Heart left ventricle (tissue), 16 donors: ENCODE results near the gene CCDC159. TPM values are rescaled to one million over a fixed set of nuclear protein-coding genes. Genes with fewer than 3 reads are reported as not detected.

Experiments used
- ATAC-seq, 4 donors: fragments of 200-7000 bp; cut with Tn5 transposase; one replicate each; pipeline ENCODE4 v1.9.1; 2020 to 2022; ENCODE audit warnings: moderate library complexity in 4 of 4, mild to moderate bottlenecking in 3 of 4, moderate number of reproducible peaks in 1 of 4
- DNase-seq, 5 donors: peaks; one replicate each; pipeline ENCODE4 v3.0.0-alpha.2; 2020
- H3K27ac ChIP-seq, 12 donors: fragments of 200-600 bp; sonication (generic) in 4 of 12; one replicate each; pipeline versions ENCODE4 v1.5.0 to v1.8.0; 2016 to 2022; ENCODE audit warnings: mild to moderate bottlenecking in 2 of 12
- H3K27me3 ChIP-seq, 9 donors: fragments of 200-600 bp; sonication (generic) in 2 of 9; one replicate each; pipeline versions ENCODE4 v1.5.1 to v1.8.0; 2016 to 2022; ENCODE audit warnings: mild to moderate bottlenecking in 3 of 9
- H3K36me3 ChIP-seq, 9 donors: fragments of 200-600 bp; sonication (generic) in 2 of 9; one replicate each; pipeline versions ENCODE4 v1.5.0 to v1.8.0; 2018 to 2022; ENCODE audit warnings: mild to moderate bottlenecking in 2 of 9
- H3K4me1 ChIP-seq, 12 donors: fragments of 200-600 bp; sonication (generic) in 4 of 12; one replicate each; pipeline versions ENCODE4 v1.5.0 to v1.8.0; 2016 to 2022; ENCODE audit warnings: mild to moderate bottlenecking in 3 of 12
- H3K4me3 ChIP-seq, 12 donors: fragments of 200-600 bp; sonication (generic) in 4 of 12; one replicate each; pipeline versions ENCODE4 v1.5.0 to v1.8.0; 2017 to 2022; ENCODE audit warnings: mild to moderate bottlenecking in 9 of 12, moderate library complexity in 4 of 12
- H3K9me3 ChIP-seq, 12 donors: fragments of 200-600 bp; sonication (generic) in 4 of 12; one replicate each; pipeline versions ENCODE4 v1.5.0 to v1.8.0; 2016 to 2022; ENCODE audit warnings: mild to moderate bottlenecking in 1 of 12
- POLR2A ChIP-seq, 2 donors: fragments of 450-650 bp; IDR thresholded peaks; one replicate each; pipeline ENCODE4 v1.6.1; 2017; ENCODE audit warnings: antibody characterized with exemption in 2 of 2, mild to moderate bottlenecking in 2 of 2, moderate library complexity in 2 of 2
- WGBS, 4 donors: extraction: QIAGEN DNeasy Blood & Tissue Kit in 2 of 4; methylation state at CpG; one replicate each; pipeline versions ENCODE4 v1.1.5 to v1.1.7; 2013 to 2018; 5-methylcytosine and 5-hydroxymethylcytosine counted together
- intact Hi-C, 10 donors: fragments of 100-400 bp; cut with DNase I; formaldehyde crosslinking; loops; one replicate each; pipeline versions ENCODE4 v1.11.1 to v1.14.2; 2022
- polyA plus RNA-seq, 2 donors: library from polyadenylated mRNA; stranded (reverse); fragments of 200-250 nt; gene quantifications; one replicate each; pipeline ENCODE4 v1.2.3, GENCODE V29; 2013
- total RNA-seq, 9 donors: library from RNA; depleted of rRNA in 2 of 9; stranded (reverse); fragments of >200 nt in 2 of 9; fragmentation: NEBNext Ultra II Directional in 3 of 9; extraction: Animal tissue kit (Norgen Biotek cat#: 25700) in 3 of 9; gene quantifications; one replicate each; pipeline versions ENCODE4 v1.1.0 to v1.2.4, GENCODE V29; 2016 to 2023
- TF ChIP-seq, protein P1 (sequence below), 12 donors: fragments of 200-600 bp; sonication (generic) in 4 of 12; IDR thresholded peaks; one replicate each; pipeline versions ENCODE4 v1.5.0 to v1.8.0; 2018 to 2022; ENCODE audit warnings: antibody characterized with exemption in 12 of 12, mild to moderate bottlenecking in 5 of 12
- donor health status: ischemic (EF 13 %, LVEDD 7.1; RV severe dilation, severe dysfunction).
- donor health status: healthy with polysubstance abuse.
- donor health status: DM: no; HTN: yes; CAD: no.
- donor health status: DM: no; HTN: no; CAD: no.
- donor health status: ischemic (EF 25% LVEDD 6.9; RV normal size, moderate dysfunction).
- donor health status: ischemic (EF 25% LVEDD 5.7; RV mildly dilated, moderate dysfunction).
- donor health status: healthy.
- donor health status: DM: yes; HTN: yes; CAD: no.
- donor health status: ischemic (EF 35%, LVEDD 5.7; RV mildly dilated, moderate dysfunction).
- donor health status: nonischemic (EF 11% LVEDD 7.7; RV severe dilation, severe dysfunction).
- donor health status: DM: yes; HTN: yes; CAD: no.
- donor health status: PGD.
- donor health status: ischemic (EF 29% LVEDD 5.4; RV normal size, mild dysfunction).
- donor health status: nonischemic (EF 23%, LVEDD 6.1; RV moderate dilation, normal function).

The CCDC159 gene
- total and polyA plus RNA-seq, 11 donors, result 11.5 to 34.9 (median 21.9) TPM

GRCh38 chr19:11322269-11323024, 23.9 kb upstream of the CCDC159 start:
- peak in 1 of 5 donors; percentile 15 for DNase-seq
- intact Hi-C loops, result no loop called here
- WGBS, 4 donors, result 70 to 78% (median 76%) methylated on average over 7 of the region's 7 CpGs
- peaks cover 0 to 67% (median 16%) of the 10 kb centered on the region in 12 donors for H3K4me1 ChIP-seq
- ATAC-seq, result no peak
- no peak overlapping the region for H3K4me3 ChIP-seq
- peak overlapping the region in 7 of 12 donors; percentile 1 to 74 (median 28) for H3K27ac ChIP-seq
- H3K27me3 ChIP-seq, result no peaks in the 10 kb centered on the region
- TF ChIP-seq POLR2A (IDR thresholded peaks at IDR 0.05), result no peak
- TF ChIP-seq, protein P1, sequence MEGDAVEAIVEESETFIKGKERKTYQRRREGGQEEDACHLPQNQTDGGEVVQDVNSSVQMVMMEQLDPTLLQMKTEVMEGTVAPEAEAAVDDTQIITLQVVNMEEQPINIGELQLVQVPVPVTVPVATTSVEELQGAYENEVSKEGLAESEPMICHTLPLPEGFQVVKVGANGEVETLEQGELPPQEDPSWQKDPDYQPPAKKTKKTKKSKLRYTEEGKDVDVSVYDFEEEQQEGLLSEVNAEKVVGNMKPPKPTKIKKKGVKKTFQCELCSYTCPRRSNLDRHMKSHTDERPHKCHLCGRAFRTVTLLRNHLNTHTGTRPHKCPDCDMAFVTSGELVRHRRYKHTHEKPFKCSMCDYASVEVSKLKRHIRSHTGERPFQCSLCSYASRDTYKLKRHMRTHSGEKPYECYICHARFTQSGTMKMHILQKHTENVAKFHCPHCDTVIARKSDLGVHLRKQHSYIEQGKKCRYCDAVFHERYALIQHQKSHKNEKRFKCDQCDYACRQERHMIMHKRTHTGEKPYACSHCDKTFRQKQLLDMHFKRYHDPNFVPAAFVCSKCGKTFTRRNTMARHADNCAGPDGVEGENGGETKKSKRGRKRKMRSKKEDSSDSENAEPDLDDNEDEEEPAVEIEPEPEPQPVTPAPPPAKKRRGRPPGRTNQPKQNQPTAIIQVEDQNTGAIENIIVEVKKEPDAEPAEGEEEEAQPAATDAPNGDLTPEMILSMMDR (IDR thresholded peaks at IDR 0.05), result no peak
- H3K36me3 ChIP-seq, result peaks cover 0 to 22% (median 10%) of the 10 kb centered on the region in 9 donors
- no peaks in the 10 kb centered on the region for H3K9me3 ChIP-seq

GRCh38 chr19:11323601-11324078, 22.7 kb upstream of the CCDC159 start:
- intact Hi-C loops, result no loop called here
- WGBS, 4 donors, result 71 to 79% (median 76%) methylated on average over 5 of the region's 5 CpGs
- peaks cover 0 to 34% (median 15%) of the 10 kb centered on the region in 9 donors for H3K36me3 ChIP-seq
- peak overlapping the region in 1 of 12 donors; percentile 12 for H3K4me3 ChIP-seq
- no peaks in the 10 kb centered on the region for H3K27me3 ChIP-seq
- peaks cover 0 to 62% (median 16%) of the 10 kb centered on the region in 12 donors for H3K4me1 ChIP-seq
- no peaks in the 10 kb centered on the region for H3K9me3 ChIP-seq
- ATAC-seq (peak in 1 of 4 donors; percentile 5), DNase-seq (no peak)
- no peak for TF ChIP-seq POLR2A (IDR thresholded peaks at IDR 0.05)
- TF ChIP-seq, protein P1 (IDR thresholded peaks at IDR 0.05), result no peak
- peak overlapping the region in 11 of 12 donors; percentile 36 to 89 (median 69) for H3K27ac ChIP-seq

DNA sequence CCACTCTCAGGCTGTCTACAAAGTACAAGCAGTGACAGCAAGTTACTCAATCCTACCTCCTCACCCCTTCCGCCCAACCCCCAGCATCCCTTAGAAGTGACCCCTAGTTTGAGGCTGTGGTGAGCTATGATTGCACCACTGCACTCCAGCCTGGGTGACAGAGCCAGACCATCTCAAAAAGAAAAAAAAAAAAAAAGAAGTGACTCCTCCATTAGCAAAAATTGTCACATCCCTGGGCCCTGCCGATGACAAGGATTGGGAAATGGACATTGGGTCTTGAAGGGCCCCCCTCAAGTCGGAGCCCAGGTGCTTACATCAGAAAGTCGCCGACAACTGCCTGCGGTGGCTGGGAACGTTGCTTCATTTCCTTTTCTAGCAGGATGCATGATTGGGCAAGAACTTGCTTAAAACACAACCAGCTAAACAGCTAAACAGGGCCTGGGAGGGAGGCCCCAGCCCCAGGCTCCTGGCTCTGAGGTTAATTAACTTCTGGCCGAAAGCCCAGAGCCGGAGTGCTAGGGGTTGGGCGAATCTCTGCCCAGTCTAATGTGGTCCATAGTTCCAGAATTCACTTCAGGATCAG, 22.1 kb upstream of the CCDC159 start:
- DNase-seq (peak; percentile 65 to 84 (median 76)), ATAC-seq (peak; percentile 79 to 95 (median 91))
- peak overlapping the region in 1 of 12 donors; percentile 12 for H3K4me3 ChIP-seq
- H3K36me3 ChIP-seq, result peaks cover 0 to 38% (median 16%) of the 10 kb centered on the region in 9 donors
- TF ChIP-seq, protein P1 (IDR thresholded peaks at IDR 0.05), result no peak
- no peak for TF ChIP-seq POLR2A (IDR thresholded peaks at IDR 0.05)
- H3K27ac ChIP-seq, result peak overlapping the region in 11 of 12 donors; percentile 36 to 89 (median 69)
- intact Hi-C loops, result no loop called here
- no peaks in the 10 kb centered on the region for H3K27me3 ChIP-seq
- 23 to 39% (median 27%) methylated on average over 10 of the region's 10 CpGs for WGBS, 4 donors
- peaks cover 0 to 59% (median 16%) of the 10 kb centered on the region in 12 donors for H3K4me1 ChIP-seq
- no peaks in the 10 kb centered on the region for H3K9me3 ChIP-seq
